Panc1 (cell line): ENCODE measurements around the gene RUNX3. TPM values are rescaled to one million over a fixed set of nuclear protein-coding genes. Genes with fewer than 3 reads are reported as not detected.
"Not testable (repeated sequence)": the region's sequence is repeated elsewhere in the genome, so short reads cannot be mapped to it uniquely, and the experiment has no call there.

Experiments
- ATAC-seq: fragments of 200-7000 bp; cut with Tn5 transposase; 2 replicates; pipeline ENCODE4 v1.9.1; 2020; ENCODE audit warnings: mild to moderate bottlenecking, moderate library complexity
- BruUV-seq: library from RNA; stranded (reverse); fragments of 400-500 nt; replicated peaks from 2 replicates; lab custom pipeline; 2021; lab: Mats Ljungman, UMichigan
- CTCF ChIA-PET: fragments of 300-600 bp; sonication (Branson Sonifier 250); formaldehyde crosslinking; loops from one replicate; lab custom pipeline; 2022; ENCODE audit warnings: antibody characterized with exemption; lab: Charles Lee
- POLR2A ChIA-PET: fragments of 300-600 bp; sonication (Branson Sonifier 250); formaldehyde crosslinking; loops from one replicate; lab custom pipeline; 2022; ENCODE audit warnings: antibody characterized with exemption; lab: Charles Lee
- DNase-seq: peaks from one replicate; pipeline ENCODE4 v3.0.0-alpha.2; 2010; ENCODE audit warnings: low read depth, low spot score
- H3K27ac ChIP-seq: 2 replicates; pipeline ENCODE4 v1.5.1; 2011; ENCODE audit warnings: mild to moderate bottlenecking, low read length, inconsistent platforms
- H3K27me3 ChIP-seq: fragments of 200-500 bp; sonication (Bioruptor generic); 2 replicates; pipeline ENCODE4 v1.6.0; 2014; ENCODE audit warnings: low read length, inconsistent platforms; ENCODE audit not compliant: control insufficient read depth, insufficient read depth
- H3K36me3 ChIP-seq: fragments of 200-500 bp; sonication (Bioruptor generic); 2 replicates; pipeline ENCODE4 v1.5.1; 2014; ENCODE audit warnings: inconsistent platforms, mild to moderate bottlenecking, low read length, moderate library complexity; ENCODE audit not compliant: control insufficient read depth, insufficient read depth
- H3K4me1 ChIP-seq: 2 replicates; pipeline ENCODE4 v1.5.1; 2011; ENCODE audit warnings: inconsistent platforms, mild to moderate bottlenecking, low read length, moderate library complexity; ENCODE audit not compliant: control insufficient read depth, insufficient read depth
- H3K4me3 ChIP-seq, 2 experiments: 2 replicates each; pipeline ENCODE4 v1.5.1; 2011 to 2012; ENCODE audit warnings: low read depth in 2 of 2, low read length in 2 of 2, mild to moderate bottlenecking in 2 of 2, inconsistent platforms in 1 of 2, moderate library complexity in 1 of 2
- H3K9me3 ChIP-seq: fragments of 200-500 bp; sonication (Bioruptor generic); 2 replicates; pipeline ENCODE4 v1.5.1; 2014; ENCODE audit warnings: low read depth, mild to moderate bottlenecking, inconsistent platforms, low read length, moderate library complexity; ENCODE audit not compliant: control insufficient read depth, insufficient read depth
- POLR2AphosphoS5 ChIP-seq: IDR thresholded peaks from 2 replicates; pipeline ENCODE4 v1.6.1; 2012; ENCODE audit warnings: mild to moderate bottlenecking, low read depth, low read length, moderate library complexity
- SIN3A ChIP-seq: IDR thresholded peaks from 2 replicates; pipeline ENCODE4 v1.6.1; 2012; ENCODE audit warnings: low read depth, mild to moderate bottlenecking, low read length, moderate library complexity, borderline replicate concordance; ENCODE audit not compliant: insufficient read depth
- TCF7L2 ChIP-seq: IDR thresholded peaks from 2 replicates; pipeline ENCODE4 v1.6.1; 2011; ENCODE audit warnings: mild to moderate bottlenecking, low read depth, low read length, inconsistent platforms
- in situ Hi-C: cut with HindIII; loops from 2 replicates; pipeline ENCODE4 v1.10.0; 2016; ENCODE audit warnings: low sequenced_read_pairs, low pct_unique_long_range_greater_than_20kb
- intact Hi-C: fragments of 100-400 bp; cut with micrococcal nuclease; formaldehyde crosslinking; loops from one replicate; pipeline ENCODE4 v1.10.0; 2022; ENCODE audit not compliant: unreplicated experiment
- total RNA-seq: library from RNA; stranded (reverse); gene quantifications from one replicate; pipeline ENCODE4 v1.2.1, GENCODE V29; 2021; ENCODE audit not compliant: unreplicated experiment
- TF ChIP-seq, protein P1 (sequence below): fragments of 450-650 bp; IDR thresholded peaks from 2 replicates; pipeline ENCODE4 v1.5.1; 2017; ENCODE audit warnings: mild to moderate bottlenecking
- TF ChIP-seq, protein P2 (sequence below), 2 experiments: IDR thresholded peaks; 2 replicates each; pipeline ENCODE4 v1.6.1; 2011 to 2012; ENCODE audit warnings: low read depth in 2 of 2, control low read depth in 1 of 2, low read length in 1 of 2, mild to moderate bottlenecking in 1 of 2, moderate library complexity in 1 of 2; ENCODE audit not compliant: insufficient read depth in 1 of 2

RUNX3 gene
- total RNA-seq, 1 experiment from 2014 or later, result 0.10 TPM

DNA sequence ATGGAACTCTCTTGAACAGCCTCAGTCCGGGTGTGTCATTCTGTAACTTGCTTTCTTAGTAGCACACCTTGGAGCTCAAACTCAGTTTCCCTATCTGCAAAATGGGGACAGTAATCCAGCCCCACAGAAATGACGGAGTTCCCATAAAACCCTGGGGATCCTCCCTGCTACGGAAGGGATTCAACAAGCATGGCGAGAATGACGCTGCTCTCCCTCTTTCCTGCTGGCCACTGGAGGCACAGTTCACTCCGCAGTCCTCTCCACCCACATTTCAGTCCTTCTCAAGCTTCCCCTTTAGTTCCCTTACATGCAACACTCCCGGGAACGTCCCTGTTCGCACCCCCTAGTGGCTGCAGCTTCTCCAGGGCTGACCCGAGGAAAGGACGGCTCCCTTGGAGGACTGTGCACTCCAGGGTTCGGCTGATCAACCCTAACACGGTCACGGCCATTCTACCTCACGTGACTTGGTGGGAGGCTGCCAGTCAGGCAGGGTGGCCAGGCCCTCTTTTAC lies 20.6 kb downstream of the RUNX3 start:
- Histone ChIP-seq H3K4me1 (no peaks in the 10 kb centered on the region), H3K27ac (no peak overlapping the region), H3K27me3 (no peaks in the 10 kb centered on the region), H3K4me3 (no peak overlapping the region), H3K9me3 (no peaks in the 10 kb centered on the region), H3K36me3 (no peaks in the 10 kb centered on the region)
- DNase-seq (no peak), ATAC-seq (peak; percentile 82)
- CTCF ChIA-PET, result interaction anchor here (0.5 to 1.2 kb wide), 4 partner anchors 13 to 305 kb away, joined by 3 to 5 read pairs (median 3); no protein-coding TSS in a partner anchor
- in situ Hi-C loops (no loop called here), intact Hi-C loops (no loop called here)
- no TSS peak for BruUV-seq
- no peak for TF ChIP-seq TCF7L2
- TF ChIP-seq, protein P1, sequence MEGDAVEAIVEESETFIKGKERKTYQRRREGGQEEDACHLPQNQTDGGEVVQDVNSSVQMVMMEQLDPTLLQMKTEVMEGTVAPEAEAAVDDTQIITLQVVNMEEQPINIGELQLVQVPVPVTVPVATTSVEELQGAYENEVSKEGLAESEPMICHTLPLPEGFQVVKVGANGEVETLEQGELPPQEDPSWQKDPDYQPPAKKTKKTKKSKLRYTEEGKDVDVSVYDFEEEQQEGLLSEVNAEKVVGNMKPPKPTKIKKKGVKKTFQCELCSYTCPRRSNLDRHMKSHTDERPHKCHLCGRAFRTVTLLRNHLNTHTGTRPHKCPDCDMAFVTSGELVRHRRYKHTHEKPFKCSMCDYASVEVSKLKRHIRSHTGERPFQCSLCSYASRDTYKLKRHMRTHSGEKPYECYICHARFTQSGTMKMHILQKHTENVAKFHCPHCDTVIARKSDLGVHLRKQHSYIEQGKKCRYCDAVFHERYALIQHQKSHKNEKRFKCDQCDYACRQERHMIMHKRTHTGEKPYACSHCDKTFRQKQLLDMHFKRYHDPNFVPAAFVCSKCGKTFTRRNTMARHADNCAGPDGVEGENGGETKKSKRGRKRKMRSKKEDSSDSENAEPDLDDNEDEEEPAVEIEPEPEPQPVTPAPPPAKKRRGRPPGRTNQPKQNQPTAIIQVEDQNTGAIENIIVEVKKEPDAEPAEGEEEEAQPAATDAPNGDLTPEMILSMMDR, result no peak
- no peak for TF ChIP-seq SIN3A
- POLR2A ChIA-PET, result no interaction called here

DNA sequence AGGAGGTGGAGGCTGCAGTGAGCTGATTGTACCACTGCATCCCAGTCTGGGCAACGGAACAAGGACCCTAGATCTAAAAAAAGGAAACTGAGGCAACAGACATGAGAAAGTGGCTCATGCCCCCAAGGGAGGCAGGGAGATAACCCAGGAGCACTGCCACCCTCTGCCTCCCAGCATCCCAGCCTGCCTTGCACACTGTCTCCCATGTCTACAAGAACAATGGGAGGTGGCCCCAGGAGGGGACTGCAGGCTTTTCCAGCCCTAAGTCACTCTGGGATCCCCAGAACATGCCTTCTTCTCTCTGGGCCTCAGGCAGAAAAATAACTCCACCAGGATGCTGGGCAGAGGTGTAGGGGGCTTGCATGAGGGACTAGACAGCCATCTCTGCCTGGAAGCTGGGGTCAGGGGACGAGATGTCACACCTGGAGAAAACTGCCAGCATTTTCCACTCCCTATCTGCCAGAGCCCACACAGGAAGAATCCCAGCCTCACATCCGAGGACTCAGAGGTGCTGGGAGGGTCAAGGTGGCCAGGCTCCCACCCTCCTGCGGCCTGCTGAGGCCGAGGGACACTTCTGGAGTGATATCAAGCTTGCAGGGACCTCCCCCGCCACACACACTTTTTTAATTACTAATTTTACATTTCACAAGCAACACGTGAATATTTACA lies 21.4 kb downstream of the RUNX3 start:
- POLR2A ChIA-PET, result no interaction called here
- Histone ChIP-seq H3K4me1 (no peaks in the 10 kb centered on the region), H3K27me3 (no peaks in the 10 kb centered on the region), H3K4me3 (no peak overlapping the region), H3K9me3 (no peaks in the 10 kb centered on the region), H3K36me3 (no peaks in the 10 kb centered on the region), H3K27ac (no peak overlapping the region)
- in situ Hi-C loops (no loop called here), intact Hi-C loops (no loop called here)
- no TSS peak for BruUV-seq
- TF ChIP-seq SIN3A (no peak), POLR2AphosphoS5 (no peak), TCF7L2 (no peak)
- TF ChIP-seq, protein P2, sequence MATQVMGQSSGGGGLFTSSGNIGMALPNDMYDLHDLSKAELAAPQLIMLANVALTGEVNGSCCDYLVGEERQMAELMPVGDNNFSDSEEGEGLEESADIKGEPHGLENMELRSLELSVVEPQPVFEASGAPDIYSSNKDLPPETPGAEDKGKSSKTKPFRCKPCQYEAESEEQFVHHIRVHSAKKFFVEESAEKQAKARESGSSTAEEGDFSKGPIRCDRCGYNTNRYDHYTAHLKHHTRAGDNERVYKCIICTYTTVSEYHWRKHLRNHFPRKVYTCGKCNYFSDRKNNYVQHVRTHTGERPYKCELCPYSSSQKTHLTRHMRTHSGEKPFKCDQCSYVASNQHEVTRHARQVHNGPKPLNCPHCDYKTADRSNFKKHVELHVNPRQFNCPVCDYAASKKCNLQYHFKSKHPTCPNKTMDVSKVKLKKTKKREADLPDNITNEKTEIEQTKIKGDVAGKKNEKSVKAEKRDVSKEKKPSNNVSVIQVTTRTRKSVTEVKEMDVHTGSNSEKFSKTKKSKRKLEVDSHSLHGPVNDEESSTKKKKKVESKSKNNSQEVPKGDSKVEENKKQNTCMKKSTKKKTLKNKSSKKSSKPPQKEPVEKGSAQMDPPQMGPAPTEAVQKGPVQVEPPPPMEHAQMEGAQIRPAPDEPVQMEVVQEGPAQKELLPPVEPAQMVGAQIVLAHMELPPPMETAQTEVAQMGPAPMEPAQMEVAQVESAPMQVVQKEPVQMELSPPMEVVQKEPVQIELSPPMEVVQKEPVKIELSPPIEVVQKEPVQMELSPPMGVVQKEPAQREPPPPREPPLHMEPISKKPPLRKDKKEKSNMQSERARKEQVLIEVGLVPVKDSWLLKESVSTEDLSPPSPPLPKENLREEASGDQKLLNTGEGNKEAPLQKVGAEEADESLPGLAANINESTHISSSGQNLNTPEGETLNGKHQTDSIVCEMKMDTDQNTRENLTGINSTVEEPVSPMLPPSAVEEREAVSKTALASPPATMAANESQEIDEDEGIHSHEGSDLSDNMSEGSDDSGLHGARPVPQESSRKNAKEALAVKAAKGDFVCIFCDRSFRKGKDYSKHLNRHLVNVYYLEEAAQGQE (IDR thresholded peaks at IDR 0.05; ENCODE audit: insufficient read depth in 1 of 2, low read depth in 2 of 2, low read length in 1 of 2), result no peak
- TF ChIP-seq, protein P1, result no peak
- no peak for ATAC-seq
- DNase-seq, result no peak
- CTCF ChIA-PET, result interaction anchor here (0.5 to 1.2 kb wide), 6 partner anchors 12 to 306 kb away, joined by 3 to 5 read pairs (median 3); no protein-coding TSS in a partner anchor

DNA sequence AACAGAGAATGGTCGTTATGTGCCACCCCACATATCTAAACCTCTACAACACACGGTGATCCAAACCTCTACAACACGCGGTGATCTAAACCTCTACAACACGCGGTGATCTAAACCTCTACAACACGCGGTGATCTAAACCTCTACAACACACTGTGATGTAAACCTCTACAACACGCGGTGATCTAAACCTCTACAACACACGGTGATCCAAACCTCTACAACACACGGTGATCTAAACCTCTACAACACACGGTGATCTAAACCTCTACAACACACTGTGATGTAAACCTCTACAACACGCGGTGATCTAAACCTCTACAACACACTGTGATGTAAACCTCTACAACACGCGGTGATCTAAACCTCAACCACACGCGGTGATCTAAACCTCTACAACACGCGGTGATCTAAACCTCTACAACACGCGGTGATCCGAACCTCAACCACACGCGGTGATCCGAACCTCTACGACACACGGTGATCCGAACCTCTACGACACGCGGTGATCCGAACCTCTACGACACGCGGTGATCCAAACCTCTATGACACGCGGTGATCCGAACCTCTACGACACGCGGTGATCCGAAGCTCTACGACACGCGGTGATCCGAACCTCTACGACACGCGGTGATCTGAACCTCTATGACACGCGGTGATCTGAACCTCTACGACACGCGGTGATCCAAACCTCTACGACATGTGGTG lies 22.3 kb downstream of the RUNX3 start:
- H3K4me1 ChIP-seq, DNase-seq, H3K36me3 ChIP-seq, H3K27ac ChIP-seq, BruUV-seq, H3K4me3 ChIP-seq, H3K27me3 ChIP-seq, in situ Hi-C loops, POLR2A ChIA-PET, H3K9me3 ChIP-seq, intact Hi-C loops, ATAC-seq, CTCF ChIA-PET: not testable (repeated sequence)
